Nephron progenitor cell (in vitro differentiated cells): ENCODE results near the gene CCNL1.

Source experiments
- DNase-seq: peaks from one replicate; pipeline ENCODE4 v3.0.0; 2021
- H3K27ac Mint-ChIP-seq: 2 replicates; pipeline ENCODE4 v1.8.0; 2021; ENCODE audit warnings: mild to moderate bottlenecking, moderate library complexity, mixed read lengths
- H3K27me3 Mint-ChIP-seq: 2 replicates; pipeline ENCODE4 v1.8.0; 2021; ENCODE audit warnings: mild to moderate bottlenecking, low read depth, mixed read lengths; ENCODE audit not compliant: poor library complexity
- H3K36me3 Mint-ChIP-seq: 2 replicates; pipeline ENCODE4 v1.8.0; 2021; ENCODE audit warnings: low read depth, mixed read lengths
- H3K4me1 Mint-ChIP-seq: 2 replicates; pipeline ENCODE4 v1.8.0; 2021; ENCODE audit warnings: mixed read lengths
- H3K4me3 Mint-ChIP-seq: 2 replicates; pipeline ENCODE4 v1.8.0; 2021; ENCODE audit warnings: mild to moderate bottlenecking, moderate library complexity, mixed read lengths
- H3K9me3 Mint-ChIP-seq: 2 replicates; pipeline ENCODE4 v1.8.0; 2021; ENCODE audit warnings: mild to moderate bottlenecking, moderate library complexity, mixed read lengths
- TF ChIP-seq, protein P1 (sequence below): fragments of 200-600 bp; sonication (generic); IDR thresholded peaks from 2 replicates; pipeline ENCODE4 v1.5.0; 2021; ENCODE audit warnings: antibody characterized with exemption

The CCNL1 gene

DNA sequence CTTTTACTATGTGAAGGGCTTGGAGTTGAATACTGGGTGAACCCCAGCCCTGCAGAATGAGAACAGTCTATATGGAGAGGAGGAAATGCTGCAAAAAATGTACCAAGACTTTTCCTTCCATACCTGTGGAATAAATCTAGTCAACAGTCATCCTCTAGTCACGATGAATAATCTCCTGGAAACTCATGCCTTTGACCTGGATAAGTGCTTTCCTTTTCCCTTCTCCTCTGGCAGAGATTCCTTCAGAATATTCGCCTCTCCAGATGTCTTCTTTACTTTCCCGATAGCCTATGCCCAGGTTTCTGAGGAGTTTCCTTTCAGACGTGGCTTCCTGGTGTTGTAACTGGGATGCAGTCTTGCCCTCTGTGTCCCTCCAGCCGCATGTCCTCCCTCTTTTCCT lies 28.1 kb downstream of the CCNL1 start:
- no peak for DNase-seq
- Mint-ChIP-seq H3K27ac (peak overlapping the region; percentile 75), H3K36me3 (no peaks in the 10 kb centered on the region), H3K4me3 (no peak overlapping the region), H3K4me1 (peaks cover 64% of the 10 kb centered on the region), H3K27me3 (peaks cover 7% of the 10 kb centered on the region), H3K9me3 (no peaks in the 10 kb centered on the region)
- TF ChIP-seq, protein P1, sequence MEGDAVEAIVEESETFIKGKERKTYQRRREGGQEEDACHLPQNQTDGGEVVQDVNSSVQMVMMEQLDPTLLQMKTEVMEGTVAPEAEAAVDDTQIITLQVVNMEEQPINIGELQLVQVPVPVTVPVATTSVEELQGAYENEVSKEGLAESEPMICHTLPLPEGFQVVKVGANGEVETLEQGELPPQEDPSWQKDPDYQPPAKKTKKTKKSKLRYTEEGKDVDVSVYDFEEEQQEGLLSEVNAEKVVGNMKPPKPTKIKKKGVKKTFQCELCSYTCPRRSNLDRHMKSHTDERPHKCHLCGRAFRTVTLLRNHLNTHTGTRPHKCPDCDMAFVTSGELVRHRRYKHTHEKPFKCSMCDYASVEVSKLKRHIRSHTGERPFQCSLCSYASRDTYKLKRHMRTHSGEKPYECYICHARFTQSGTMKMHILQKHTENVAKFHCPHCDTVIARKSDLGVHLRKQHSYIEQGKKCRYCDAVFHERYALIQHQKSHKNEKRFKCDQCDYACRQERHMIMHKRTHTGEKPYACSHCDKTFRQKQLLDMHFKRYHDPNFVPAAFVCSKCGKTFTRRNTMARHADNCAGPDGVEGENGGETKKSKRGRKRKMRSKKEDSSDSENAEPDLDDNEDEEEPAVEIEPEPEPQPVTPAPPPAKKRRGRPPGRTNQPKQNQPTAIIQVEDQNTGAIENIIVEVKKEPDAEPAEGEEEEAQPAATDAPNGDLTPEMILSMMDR: no peak

DNA sequence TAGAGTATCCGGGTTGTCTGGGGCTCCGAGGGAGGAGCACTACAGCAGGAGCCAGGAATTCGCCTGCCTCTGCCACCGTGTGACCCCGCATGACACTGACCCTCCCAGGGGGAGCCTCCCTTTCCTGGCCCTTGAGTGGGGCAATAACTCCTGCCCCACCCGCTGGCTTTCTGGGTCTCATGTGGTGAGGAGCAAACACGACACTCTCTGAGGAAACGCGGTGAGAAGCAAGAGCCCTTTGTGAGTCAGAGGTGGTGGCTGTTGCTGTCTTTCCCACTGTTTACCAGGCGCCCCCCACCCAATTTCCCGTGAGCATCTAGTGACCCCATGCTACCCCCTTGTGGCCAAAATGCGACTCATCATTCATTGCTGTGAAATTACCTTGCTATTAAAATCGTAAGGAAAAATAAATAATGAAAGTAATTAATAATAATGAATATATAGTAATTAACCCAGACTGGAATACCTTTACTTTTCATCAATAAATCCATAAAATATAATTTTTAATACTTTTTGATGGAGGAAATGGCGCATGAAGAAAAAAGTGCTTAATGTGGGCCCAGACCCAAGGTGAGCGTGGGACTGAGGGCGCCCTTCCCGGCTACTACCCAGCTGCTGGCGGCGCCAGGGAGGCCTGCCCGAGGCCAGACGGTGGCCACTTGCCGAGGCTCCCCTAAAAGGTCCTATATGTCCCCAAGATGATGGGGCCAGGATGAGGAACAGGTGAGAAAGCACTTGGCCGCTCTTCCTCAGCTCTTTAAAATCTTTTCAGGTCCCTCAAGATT lies 29.3 kb downstream of the CCNL1 start:
- Mint-ChIP-seq H3K27ac (peak overlapping the region; percentile 96), H3K4me3 (peak overlapping the region; percentile 4), H3K9me3 (no peaks in the 10 kb centered on the region), H3K27me3 (peaks cover 5% of the 10 kb centered on the region), H3K4me1 (peaks cover 73% of the 10 kb centered on the region), H3K36me3 (no peaks in the 10 kb centered on the region)
- TF ChIP-seq, protein P1: peak; percentile 71
- peak; percentile 78 for DNase-seq

DNA sequence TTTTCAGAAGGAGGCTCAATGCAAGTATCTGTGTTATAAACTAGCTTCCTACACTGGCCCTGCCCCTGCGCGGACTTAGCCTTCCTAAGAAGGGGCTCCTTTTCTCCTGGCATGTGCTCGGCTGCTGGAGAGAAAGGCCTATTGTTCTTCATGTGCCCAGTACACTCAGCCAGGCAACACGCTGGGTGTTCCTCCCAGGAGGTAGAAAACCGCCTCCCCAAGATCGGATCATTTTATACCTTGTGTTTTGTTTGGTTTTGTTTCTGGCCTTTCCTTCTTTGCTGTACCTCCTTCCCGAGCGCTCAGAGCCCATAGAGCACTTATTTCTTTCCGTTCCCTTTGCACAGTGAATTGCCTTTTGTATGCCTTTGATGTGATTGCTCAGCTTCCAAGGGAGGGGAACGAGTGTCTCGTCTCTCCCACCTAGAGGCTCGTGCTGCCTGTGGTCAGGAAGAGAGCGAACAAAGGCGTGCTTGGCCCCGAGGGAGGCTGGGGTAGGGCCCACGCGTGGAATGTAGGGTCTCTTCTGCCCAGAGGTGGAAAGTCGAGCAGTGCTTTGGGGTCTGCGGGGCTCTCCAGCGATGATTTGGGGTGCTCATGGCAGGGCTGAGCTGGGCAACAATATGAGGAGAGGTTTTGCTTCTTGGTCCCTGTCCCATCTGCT lies 30.0 kb downstream of the CCNL1 start:
- peaks cover 3% of the 10 kb centered on the region for H3K27me3 Mint-ChIP-seq
- peak overlapping the region; percentile 7 for H3K4me3 Mint-ChIP-seq
- no peak for DNase-seq
- peaks cover 78% of the 10 kb centered on the region for H3K4me1 Mint-ChIP-seq
- TF ChIP-seq, protein P1: no peak
- H3K27ac Mint-ChIP-seq: peak overlapping the region; percentile 96
- no peaks in the 10 kb centered on the region for H3K9me3 Mint-ChIP-seq
- H3K36me3 Mint-ChIP-seq: no peaks in the 10 kb centered on the region

DNA sequence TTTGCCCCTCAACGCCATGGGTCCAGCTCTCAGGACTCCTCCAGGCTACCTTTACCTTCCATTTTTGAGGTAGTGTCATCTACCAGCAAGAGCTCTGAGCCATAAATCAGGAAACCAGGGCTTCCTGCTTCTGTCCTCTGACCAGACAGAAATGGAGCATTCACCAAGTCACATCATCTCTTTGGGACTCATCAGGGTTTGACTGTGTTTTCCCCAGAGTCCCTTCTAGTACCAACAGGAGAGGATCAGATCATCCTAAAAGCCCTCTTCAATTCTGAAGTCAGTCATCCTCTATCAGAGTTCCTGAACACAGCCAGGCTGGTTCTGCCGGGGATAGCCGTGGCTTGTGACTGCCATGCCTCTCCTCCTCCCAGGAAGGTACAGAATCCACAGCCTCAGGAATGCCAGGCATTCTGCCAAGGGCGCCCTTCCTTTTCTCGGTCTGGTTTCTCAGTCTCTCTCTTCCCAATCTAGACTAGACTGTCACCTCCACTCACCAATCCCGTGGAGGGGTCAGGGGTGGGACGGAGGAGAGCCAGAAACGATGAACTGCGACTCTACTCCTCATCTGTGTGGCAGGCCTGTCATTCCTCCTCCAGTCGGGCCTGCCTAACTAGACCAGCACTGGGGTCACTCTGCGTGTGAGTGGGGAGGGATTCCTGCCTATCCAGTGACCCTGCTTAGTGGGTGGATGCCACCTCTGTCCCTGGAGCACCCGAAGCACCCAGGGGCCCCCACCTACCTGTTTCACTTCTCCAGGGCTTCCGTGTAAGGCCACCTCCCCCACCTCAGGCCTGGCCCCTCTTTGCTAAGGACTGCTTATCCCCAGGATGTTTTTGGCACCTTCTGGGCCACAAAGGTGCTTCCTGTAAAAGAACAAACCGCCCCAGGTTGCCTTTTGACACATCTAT lies 30.9 kb downstream of the CCNL1 start:
- peak overlapping the region; percentile 96 for H3K27ac Mint-ChIP-seq
- peak overlapping the region; percentile 42 for H3K4me3 Mint-ChIP-seq
- H3K27me3 Mint-ChIP-seq: peaks cover 8% of the 10 kb centered on the region
- peaks cover 87% of the 10 kb centered on the region for H3K4me1 Mint-ChIP-seq
- H3K9me3 Mint-ChIP-seq: no peaks in the 10 kb centered on the region
- no peak for DNase-seq
- TF ChIP-seq, protein P1: no peak
- H3K36me3 Mint-ChIP-seq: no peaks in the 10 kb centered on the region

DNA sequence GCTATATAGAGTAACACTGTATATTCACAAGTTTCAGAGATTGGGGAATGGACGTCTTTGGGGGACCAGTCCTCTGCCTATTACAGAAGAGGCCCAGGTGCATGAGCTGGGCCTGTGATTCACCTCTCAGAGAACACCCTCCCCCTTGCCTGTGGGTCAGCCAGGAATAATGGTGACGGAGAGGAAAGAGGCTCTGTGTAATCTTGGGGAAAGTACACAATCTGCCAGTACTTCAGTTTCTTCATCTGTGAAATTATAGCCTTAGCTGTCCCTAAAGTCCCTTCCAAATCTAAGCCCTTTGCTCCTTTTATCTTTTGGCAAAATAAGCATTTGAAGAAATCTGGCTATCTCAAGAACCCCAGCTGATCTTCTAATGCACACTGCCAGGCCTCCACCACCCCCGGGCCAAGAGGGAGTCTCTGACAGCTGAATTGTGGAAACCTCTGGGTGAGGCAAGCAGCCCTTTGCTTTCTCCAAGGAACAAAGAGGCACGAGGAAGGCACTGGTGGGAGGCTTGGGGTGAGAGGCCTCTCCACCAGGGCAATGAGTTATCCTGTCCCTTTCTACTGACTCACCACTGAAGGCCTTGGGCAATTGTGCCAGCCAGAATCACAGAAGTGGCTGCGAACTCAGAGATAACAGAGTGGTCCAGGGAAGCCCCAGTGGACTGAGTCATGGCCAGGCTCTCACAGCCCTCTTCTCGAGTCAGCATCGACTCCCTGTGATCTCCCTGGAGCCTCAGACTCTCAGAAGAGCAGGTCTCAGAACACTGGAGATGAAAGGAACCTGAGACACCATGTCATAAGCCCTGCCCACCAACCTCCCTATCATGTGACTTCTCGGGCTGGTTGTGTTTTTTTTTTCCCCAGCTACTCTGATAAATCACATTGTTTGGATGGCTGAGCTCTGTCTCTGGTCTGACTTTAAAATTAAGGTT lies 31.8 kb downstream of the CCNL1 start:
- peaks cover 88% of the 10 kb centered on the region for H3K4me1 Mint-ChIP-seq
- no peak for DNase-seq
- H3K36me3 Mint-ChIP-seq: no peaks in the 10 kb centered on the region
- H3K27ac Mint-ChIP-seq: peak overlapping the region; percentile 96
- peaks cover 9% of the 10 kb centered on the region for H3K27me3 Mint-ChIP-seq
- no peaks in the 10 kb centered on the region for H3K9me3 Mint-ChIP-seq
- TF ChIP-seq, protein P1: no peak
- peak overlapping the region; percentile 25 for H3K4me3 Mint-ChIP-seq
